Superior temporal gyrus (tissue), 1 donor: ENCODE data around the gene CPA5.
"Not testable (repeated sequence)": the region's sequence is repeated elsewhere in the genome, so short reads cannot be mapped to it uniquely, and the experiment has no call there.

Experiments used
- DNase-seq: peaks from one replicate; pipeline ENCODE4 v3.0.0-alpha.2; 2016; ENCODE audit errors: extremely low spot score

The CPA5 gene

GRCh38 chr7:130344271-130344866 lies at the start of gene CPA5:
CPA5 (plus strand) TSS chr7:130344816; CDS start chr7:130346486, 1,670 bp downstream.
- no peak for DNase-seq

- DNase-seq, result no peak
Measured at GRCh38 chr7:130296221-130296951, 48.2 kb upstream of the CPA5 start.

GRCh38 chr7:130297628-130298543 lies 46.7 kb upstream of the CPA5 start:
- DNase-seq, result no peak

GRCh38 chr7:130298544-130299326 lies 45.9 kb upstream of the CPA5 start:
- no peak for DNase-seq

- no peak for DNase-seq
Measured at GRCh38 chr7:130299866-130300265, 44.8 kb upstream of the CPA5 start.

- DNase-seq, result no peak
Measured at GRCh38 chr7:130301501-130302020, 43.1 kb upstream of the CPA5 start.

GRCh38 chr7:130302649-130303048 lies 42.0 kb upstream of the CPA5 start:
- no peak for DNase-seq

GRCh38 chr7:130303127-130303526 lies 41.5 kb upstream of the CPA5 start:
- DNase-seq, result no peak

GRCh38 chr7:130303551-130303950 lies 41.1 kb upstream of the CPA5 start:
- no peak for DNase-seq

- DNase-seq, result no peak
Measured at GRCh38 chr7:130303982-130304381, 40.6 kb upstream of the CPA5 start.

- DNase-seq, result no peak
Measured at GRCh38 chr7:130304878-130305277, 39.7 kb upstream of the CPA5 start.

GRCh38 chr7:130305433-130306042 lies 39.1 kb upstream of the CPA5 start:
- no peak for DNase-seq

GRCh38 chr7:130309986-130310385 lies 34.6 kb upstream of the CPA5 start:
- no peak for DNase-seq

GRCh38 chr7:130314305-130314704 lies 30.3 kb upstream of the CPA5 start:
- DNase-seq, result no peak

- DNase-seq, result no peak
Measured at GRCh38 chr7:130319541-130319940, 25.1 kb upstream of the CPA5 start.

- not testable (repeated sequence) for DNase-seq
Measured at GRCh38 chr7:130321542-130322229, 22.9 kb upstream of the CPA5 start.

- no peak for DNase-seq
Measured at GRCh38 chr7:130322615-130323014, 22.0 kb upstream of the CPA5 start.

- no peak for DNase-seq
Measured at GRCh38 chr7:130324306-130324943, 20.2 kb upstream of the CPA5 start.

- DNase-seq, result no peak
Measured at GRCh38 chr7:130329681-130330080, 14.9 kb upstream of the CPA5 start.
